Measurements from ENCODE around the gene FGB.

The FGB gene

GRCh38 chr4:154551872-154552686 lies 10.7 kb upstream of the FGB start:
- peak; percentile 86 for DNase-seq (ENCODE audit: low read depth)
- peak; percentile 76 for TF ChIP-seq CTCF (IDR thresholded peaks at IDR 0.05; ENCODE audit: insufficient read depth, low read depth, low read length, missing control alignments)
- no peak overlapping the region for H3K4me3 ChIP-seq (ENCODE audit: low read depth, low read length)

DNA sequence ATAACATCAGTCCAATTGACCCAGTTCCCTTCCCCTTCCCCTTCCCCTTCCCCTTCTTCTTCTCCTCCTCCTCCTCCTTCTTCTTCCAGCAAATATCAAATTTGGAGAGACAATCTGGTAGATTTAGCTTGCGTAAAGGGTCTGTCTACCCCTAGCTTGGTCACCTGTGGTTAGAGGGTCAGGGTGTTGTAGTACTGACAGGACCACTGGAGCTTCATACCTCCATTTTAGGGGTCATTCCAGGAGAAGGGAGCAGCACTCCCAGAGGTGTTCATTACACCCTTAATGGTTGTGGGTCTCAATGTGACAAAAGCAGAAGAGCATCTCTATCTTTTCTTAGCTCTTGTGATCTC lies 3.7 kb upstream of the FGB start:
- DNase-seq (ENCODE audit: low read depth): no peak
- no peak for TF ChIP-seq CTCF (IDR thresholded peaks at IDR 0.05; ENCODE audit: insufficient read depth, low read depth, low read length, missing control alignments)
- H3K4me3 ChIP-seq (ENCODE audit: low read depth, low read length): no peak overlapping the region

GRCh38 chr4:154559494-154560418 lies 3.1 kb upstream of the FGB start:
- peak; percentile 40 for TF ChIP-seq CTCF (IDR thresholded peaks at IDR 0.05; ENCODE audit: insufficient read depth, low read depth, low read length, missing control alignments)
- DNase-seq (ENCODE audit: low read depth): peak; percentile 64
- H3K4me3 ChIP-seq (ENCODE audit: low read depth, low read length): no peak overlapping the region

DNA sequence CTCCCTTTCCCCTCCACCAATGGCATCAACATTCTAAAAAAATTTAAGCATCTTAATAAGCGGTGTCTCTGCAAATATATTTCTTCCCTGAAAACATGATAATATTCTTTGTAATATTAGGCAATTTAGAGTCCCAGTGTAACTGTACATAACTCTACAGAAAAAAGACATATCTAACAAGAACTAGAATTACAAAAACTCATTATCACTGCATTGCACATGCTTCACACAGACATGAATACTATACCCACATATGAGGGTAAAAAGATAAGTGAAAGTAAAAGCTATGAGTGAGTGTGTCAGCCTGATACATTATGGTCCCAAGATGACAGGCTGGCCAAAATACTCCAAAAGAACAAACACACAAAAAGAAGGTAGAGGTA lies 2.4 kb upstream of the FGB start:
- no peak overlapping the region for H3K4me3 ChIP-seq (ENCODE audit: low read depth, low read length)
- no peak for TF ChIP-seq CTCF (IDR thresholded peaks at IDR 0.05; ENCODE audit: insufficient read depth, low read depth, low read length, missing control alignments)
- no peak for DNase-seq (ENCODE audit: low read depth)

GRCh38 chr4:154560824-154561231 lies 2.0 kb upstream of the FGB start:
- no peak for TF ChIP-seq CTCF (IDR thresholded peaks at IDR 0.05; ENCODE audit: insufficient read depth, low read depth, low read length, missing control alignments)
- no peak overlapping the region for H3K4me3 ChIP-seq (ENCODE audit: low read depth, low read length)
- no peak for DNase-seq (ENCODE audit: low read depth)

DNA sequence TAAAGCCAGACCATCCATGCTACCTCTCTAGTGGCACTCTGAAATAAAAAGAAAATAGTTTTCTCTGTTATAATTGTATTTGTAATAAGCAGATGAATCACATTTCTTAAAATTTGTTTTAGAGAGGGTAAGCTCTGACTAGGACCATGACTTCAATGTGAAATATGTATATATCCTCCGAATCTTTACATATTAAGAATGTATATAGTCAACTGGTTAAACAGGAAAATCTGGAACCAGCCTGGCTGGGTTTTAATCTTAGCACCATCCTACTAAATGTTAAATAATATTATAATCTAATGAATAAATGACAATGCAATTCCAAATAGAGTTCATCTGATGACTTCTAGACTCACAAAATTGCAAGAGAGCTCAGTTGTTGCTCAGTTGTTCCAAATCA lies 1.5 kb downstream of the FGB start:
- DNase-seq (ENCODE audit: low read depth): no peak
- TF ChIP-seq CTCF (IDR thresholded peaks at IDR 0.05; ENCODE audit: insufficient read depth, low read depth, low read length, missing control alignments): no peak
- H3K4me3 ChIP-seq (ENCODE audit: low read depth, low read length): no peak overlapping the region

Data from GM12865 (cell line).